Activated CD4-positive, alpha-beta T cell treated with anti-CD3 and anti-CD28 coated beads for 24 hours (primary cell): ENCODE measurements around the gene NCAM2.

Source experiments
- DNase-seq, 2 donors: peaks; one replicate each; pipeline ENCODE4 v3.0.0-alpha.2; 2020; ENCODE audit warnings: low read depth in 2 of 2

Gene NCAM2

GRCh38 chr21:21216047-21216446 is 217.8 kb downstream of the NCAM2 start:
- no peak for DNase-seq

GRCh38 chr21:21226472-21226871 is 228.3 kb downstream of the NCAM2 start:
- DNase-seq, result no peak

- no peak for DNase-seq
Observed at GRCh38 chr21:21230672-21231071, 232.5 kb downstream of the NCAM2 start.

DNA sequence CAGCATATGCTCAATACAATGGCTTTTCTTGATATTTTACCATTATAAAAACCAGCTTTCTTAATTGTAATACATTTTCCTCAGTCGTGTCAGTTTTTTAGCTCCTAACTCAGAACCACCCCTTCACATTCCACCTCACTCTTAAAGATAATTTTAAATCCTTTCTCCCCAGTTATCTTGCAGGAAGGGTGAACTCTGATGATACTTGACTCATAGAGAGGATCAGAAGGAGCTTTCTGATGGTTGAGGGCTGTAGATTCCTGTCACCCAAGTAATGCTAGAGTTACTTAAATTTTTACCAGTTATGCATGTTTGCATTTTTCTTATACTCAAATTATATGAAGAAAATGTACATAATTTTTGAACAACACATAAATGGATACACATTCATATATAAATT is 233.7 kb downstream of the NCAM2 start:
- DNase-seq, result no peak

DNA sequence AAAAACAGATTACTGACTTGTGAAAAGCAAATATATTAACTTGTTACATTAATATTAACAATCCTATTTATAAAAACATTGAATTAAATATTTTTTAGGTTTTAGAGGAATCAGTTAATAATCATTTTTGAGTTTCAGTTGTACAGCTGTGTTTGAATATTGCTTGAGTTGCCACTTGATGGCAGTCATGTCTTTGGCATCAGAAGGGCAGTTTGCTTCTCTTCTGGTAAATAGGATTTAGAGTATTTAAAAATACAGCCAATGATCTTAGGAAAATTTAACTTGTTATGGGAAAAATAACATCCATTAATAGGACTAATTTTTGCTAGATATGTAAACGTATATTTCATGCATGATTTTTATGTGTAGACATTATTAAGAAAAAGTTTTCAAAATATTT is 234.1 kb downstream of the NCAM2 start:
- no peak for DNase-seq

DNA sequence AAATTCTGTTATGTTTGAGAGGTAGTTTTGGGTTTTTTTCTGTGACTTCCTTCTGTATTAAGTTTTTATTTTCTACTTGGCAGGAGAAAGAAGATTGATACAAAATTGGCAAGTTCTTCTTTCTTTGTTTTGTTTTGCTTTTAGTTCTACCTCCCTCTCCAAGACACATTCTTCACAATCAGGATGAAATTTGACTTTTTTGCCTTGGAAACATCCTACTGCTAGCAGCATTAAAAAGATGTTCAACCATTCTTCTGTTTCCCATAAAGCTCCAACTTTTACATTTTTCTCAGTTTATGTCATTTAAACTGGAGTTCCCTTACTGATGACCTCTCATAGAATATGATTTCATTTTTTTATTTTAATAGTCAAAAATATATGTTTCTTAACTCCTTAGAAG is 234.8 kb downstream of the NCAM2 start:
- no peak for DNase-seq

- DNase-seq, result no peak
Observed at GRCh38 chr21:21236996-21237395, 238.8 kb downstream of the NCAM2 start.

- DNase-seq, result no peak
Observed at GRCh38 chr21:21238629-21239400, 240.6 kb downstream of the NCAM2 start.

DNA sequence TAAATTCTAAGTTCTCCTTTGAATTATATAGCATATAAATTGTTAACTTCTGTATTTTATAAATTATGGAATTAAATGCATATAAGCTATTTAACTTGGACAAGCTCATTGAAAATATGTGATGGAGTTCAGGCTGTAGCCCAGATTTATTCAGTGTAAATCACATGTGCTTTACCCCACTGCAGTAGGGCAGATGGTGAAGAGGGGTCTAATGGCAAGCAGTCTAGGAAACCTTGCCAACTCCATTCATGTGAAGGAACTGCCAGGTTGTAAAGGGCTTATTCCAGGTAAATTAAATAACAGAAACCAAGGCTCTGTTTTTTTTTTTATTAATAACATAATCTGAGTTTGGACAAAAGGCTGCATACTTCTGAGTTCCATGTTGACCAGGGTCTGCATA is 243.2 kb downstream of the NCAM2 start:
- no peak for DNase-seq

DNA sequence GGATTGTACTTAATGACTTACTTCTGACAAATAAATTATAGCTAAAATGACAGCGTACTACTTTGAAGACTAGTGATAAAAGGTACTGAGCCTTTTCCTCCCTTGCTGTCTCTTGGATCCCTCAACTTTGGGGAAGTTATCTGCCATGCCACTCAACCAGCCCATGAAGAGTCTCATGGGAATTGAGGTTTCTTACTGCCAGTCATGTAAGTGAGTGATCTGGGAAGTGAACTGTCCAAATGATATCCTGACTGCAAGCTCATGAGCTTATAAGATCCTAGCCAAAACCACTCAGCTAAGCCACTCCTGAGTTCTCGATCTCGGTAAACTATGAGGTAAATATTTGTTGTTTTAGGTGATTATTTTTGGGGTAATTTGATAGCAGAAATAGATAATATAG is 247.8 kb downstream of the NCAM2 start:
- DNase-seq, result no peak

- DNase-seq, result no peak
Observed at GRCh38 chr21:21247424-21247823, 249.2 kb downstream of the NCAM2 start.

DNA sequence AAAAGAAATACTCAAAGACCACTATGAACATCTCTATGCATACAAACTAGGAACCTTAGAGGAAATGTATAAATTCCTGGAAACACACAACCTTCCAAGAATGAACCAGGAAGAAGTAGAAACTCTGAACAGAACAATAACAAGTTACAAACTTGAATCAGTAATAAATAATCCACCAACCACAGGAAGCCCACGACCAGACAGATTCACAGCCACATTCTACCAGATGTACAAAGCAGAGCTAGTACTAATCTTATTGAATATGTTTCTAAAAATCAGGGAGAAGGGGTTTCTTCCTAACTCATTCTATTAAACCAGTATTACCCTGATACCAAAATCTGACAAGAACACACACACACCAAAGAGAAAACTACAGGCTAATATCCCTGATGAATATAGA is 263.8 kb downstream of the NCAM2 start:
- DNase-seq, result no peak

DNA sequence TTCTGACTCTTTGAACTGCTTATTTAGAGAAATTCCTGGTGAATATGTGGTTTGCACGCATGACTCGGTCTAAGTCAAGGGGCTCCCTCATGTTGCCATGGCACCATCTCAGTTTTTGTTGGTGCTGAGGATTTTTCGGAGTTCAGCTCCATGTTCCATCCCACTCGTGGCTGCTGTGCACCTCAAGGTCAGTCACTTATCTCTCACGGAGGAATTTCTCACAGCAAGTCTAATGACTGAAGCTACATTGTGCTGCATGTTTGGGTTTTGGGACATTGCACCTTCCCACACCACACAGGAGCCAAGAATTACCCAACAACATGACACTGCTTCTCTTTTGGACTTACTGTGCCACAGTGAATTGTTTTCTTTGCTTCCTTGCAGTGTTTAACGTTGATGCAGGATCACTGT is 269.9 kb downstream of the NCAM2 start:
- DNase-seq, result no peak

- no peak for DNase-seq
Observed at GRCh38 chr21:21268885-21269284, 270.7 kb downstream of the NCAM2 start.

DNA sequence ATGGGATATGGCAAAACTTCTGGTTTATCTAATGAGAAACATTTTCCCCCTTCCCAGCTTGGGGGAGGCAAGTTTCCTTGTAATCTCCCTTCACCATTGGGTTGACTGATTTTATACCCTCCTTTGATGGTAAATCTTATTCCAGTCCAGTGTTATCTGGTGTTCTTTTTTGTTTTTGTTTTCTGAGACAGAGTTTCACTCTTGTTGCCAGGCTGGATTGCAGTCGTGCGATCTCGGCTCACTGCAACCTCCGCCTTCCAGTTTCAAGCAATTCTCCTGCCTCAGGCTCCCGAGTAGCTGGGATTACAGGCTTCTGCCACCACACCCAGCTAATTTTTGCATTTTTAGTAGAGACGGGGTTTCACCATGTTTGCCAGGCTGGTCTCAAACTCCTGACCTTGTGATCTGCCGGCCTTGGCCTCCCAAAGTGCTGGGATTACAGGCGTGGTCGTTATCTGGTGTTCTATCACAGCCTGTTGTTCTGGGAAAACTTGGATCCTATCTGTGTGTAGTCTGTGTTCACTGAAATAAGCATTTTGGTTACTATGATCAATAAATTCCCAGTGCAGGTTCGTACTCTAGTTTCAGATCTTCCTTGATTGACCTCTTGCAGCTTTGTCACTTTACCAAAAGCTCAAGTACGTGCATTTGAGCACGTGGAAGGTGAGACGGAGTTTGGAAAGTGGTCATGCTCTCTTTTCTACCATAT is 281.1 kb downstream of the NCAM2 start:
- no peak for DNase-seq

GRCh38 chr21:21283810-21284209 is 285.6 kb downstream of the NCAM2 start:
- no peak for DNase-seq

DNA sequence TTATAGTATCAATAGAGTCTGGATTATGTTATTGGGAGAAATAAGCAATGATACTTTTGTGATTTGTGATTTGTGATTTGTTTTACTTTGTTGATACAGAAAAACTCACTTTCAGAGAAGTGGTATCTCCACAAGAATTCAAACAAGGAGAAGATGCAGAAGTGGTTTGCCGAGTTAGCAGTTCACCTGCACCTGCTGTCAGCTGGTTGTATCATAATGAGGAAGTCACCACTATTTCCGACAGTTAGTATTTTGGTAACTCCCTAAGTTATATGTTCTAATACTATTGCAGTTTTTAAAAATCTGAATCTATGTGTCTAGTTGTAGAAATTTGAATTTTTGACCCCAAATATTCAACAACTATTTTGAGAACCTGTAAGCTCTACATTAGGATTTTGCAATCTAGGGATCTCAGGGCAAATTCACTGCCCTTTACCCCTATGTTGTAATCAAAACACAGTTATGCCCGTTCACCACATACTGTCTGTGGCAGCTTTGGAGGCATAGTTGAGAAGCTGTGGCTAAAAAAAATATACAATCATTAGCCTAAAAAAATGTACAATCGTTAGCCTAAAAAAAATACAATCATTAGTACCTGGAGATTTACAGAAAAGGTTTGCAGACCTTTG is 288.1 kb downstream of the NCAM2 start:
- no peak for DNase-seq

- DNase-seq, result no peak
Observed at GRCh38 chr21:21290751-21291150, 292.5 kb downstream of the NCAM2 start.

DNA sequence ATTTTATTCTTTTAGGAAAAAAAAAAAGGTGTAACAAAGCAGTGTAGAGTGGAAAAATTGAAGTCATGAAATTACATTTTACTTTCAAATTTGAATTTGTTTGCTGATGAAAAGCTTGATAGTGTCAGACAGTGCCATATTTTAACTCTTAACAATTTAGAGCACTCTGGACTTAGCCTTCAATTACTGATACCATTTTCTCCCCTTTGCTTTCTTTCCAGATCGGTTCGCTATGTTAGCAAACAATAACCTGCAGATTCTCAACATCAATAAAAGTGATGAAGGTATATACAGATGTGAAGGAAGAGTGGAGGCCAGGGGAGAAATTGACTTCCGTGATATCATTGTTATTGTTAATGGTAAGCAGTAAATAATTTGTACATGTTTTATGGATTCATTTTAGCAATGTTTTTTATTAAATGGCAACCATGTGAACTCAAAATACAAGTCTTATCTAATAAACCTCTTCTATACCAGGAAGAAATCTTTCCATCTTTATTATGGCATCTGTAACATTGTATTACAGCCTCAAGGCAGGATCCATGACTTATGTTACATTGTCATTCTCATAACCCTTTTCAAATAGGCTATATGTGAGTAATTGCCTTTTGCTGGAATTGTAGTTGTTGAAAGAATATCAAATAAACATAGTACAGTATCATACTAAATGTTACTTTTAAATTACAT is 293.8 kb downstream of the NCAM2 start:
- DNase-seq, result no peak

- no peak for DNase-seq
Observed at GRCh38 chr21:21295303-21295702, 297.1 kb downstream of the NCAM2 start.

DNA sequence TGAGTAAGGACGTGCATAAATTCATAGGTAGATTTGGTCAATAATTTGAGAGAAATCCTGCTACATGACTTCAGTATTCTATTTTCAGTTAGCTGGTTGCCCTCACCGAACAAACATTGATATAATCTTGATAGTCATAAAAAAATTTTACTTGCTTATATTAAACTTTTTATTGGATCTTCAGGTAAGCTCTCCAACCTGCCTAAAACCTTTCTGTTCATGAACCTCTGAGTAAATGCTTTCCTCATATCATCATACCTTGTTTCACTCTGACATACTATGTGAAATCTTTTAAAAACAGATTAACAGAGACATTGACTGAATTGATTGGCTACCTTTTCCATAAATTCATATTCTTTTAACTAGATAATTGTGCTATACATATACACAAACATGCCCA is 299.0 kb downstream of the NCAM2 start:
- DNase-seq, result no peak

- no peak for DNase-seq
Observed at GRCh38 chr21:21301013-21301412, 302.8 kb downstream of the NCAM2 start.
